ENCODE data around the gene ABCC9.

- TF ChIP-seq RAD21 (IDR thresholded peaks at IDR 0.05; ENCODE audit: low read depth) (no peak), CREB1 (IDR thresholded peaks at IDR 0.05; ENCODE audit: low read depth) (no peak), FOXM1 (IDR thresholded peaks at IDR 0.05; ENCODE audit: borderline replicate concordance, low read depth) (no peak)
These were observed 52.9 kb downstream of the ABCC9 start for GRCh38 chr12:21888276-21888863.

Data from Ishikawa (cell line).